ENCODE data around the gene ZBTB21. TPM values are rescaled to one million over a fixed set of nuclear protein-coding genes. Genes with fewer than 3 reads are reported as not detected.

The ZBTB21 gene
- total RNA-seq, 2 experiments from 2014 or later: 132 to 139 TPM

GRCh38 chr21:41943851-41944250 is 66.3 kb downstream of the ZBTB21 start:
- no peaks in the 10 kb centered on the region for H3K36me3 ChIP-seq (ENCODE audit: insufficient read depth, low read length)
- no peaks in the 10 kb centered on the region for H3K9me3 Mint-ChIP-seq
- no peak overlapping the region for H3K4me3 ChIP-seq (ENCODE audit: low read length)
- H3K27me3 ChIP-seq (ENCODE audit: control insufficient read depth in 1 of 2, insufficient read depth in 2 of 2, low read length in 2 of 2): no peaks in the 10 kb centered on the region
- H3K4me3 Mint-ChIP-seq: no peak overlapping the region
- DNase-seq (no peak), ATAC-seq (ENCODE audit: poor library complexity) (no peak)
- TF ChIP-seq CTCF (IDR thresholded peaks at IDR 0.05): no peak
- POLR2A ChIA-PET: no interaction called here
- H3K4me1 Mint-ChIP-seq (ENCODE audit: low read depth): no peaks in the 10 kb centered on the region
- H3K27ac Mint-ChIP-seq: no peak overlapping the region
- intact Hi-C loops (cut with DNase I, micrococcal nuclease): no loop called here
- no peaks in the 10 kb centered on the region for H3K9me3 ChIP-seq (ENCODE audit: control insufficient read depth in 1 of 2, insufficient read depth in 1 of 2, low read length in 2 of 2)
- no peaks in the 10 kb centered on the region for H3K27me3 Mint-ChIP-seq
- CTCF ChIA-PET: no interaction called here
- H3K4me1 ChIP-seq (ENCODE audit: insufficient read depth, low read length): no peaks in the 10 kb centered on the region
- H3K27ac ChIP-seq (ENCODE audit: low read depth in 1 of 2, low read length in 2 of 2): no peak overlapping the region
- H3K36me3 Mint-ChIP-seq (ENCODE audit: low read depth): no peaks in the 10 kb centered on the region

GRCh38 chr21:41942457-41942856 is 67.7 kb downstream of the ZBTB21 start:
- intact Hi-C loops (cut with DNase I, micrococcal nuclease): no loop called here
- CTCF ChIA-PET: no interaction called here
- no peaks in the 10 kb centered on the region for H3K4me1 ChIP-seq (ENCODE audit: insufficient read depth, low read length)
- POLR2A ChIA-PET: no interaction called here
- TF ChIP-seq CTCF (IDR thresholded peaks at IDR 0.05): no peak
- H3K4me3 ChIP-seq (ENCODE audit: low read length): no peak overlapping the region
- Mint-ChIP-seq H3K27me3 (no peaks in the 10 kb centered on the region), H3K36me3 (ENCODE audit: low read depth) (no peaks in the 10 kb centered on the region), H3K4me3 (no peak overlapping the region), H3K9me3 (no peaks in the 10 kb centered on the region), H3K4me1 (ENCODE audit: low read depth) (no peaks in the 10 kb centered on the region), H3K27ac (no peak overlapping the region)
- H3K27ac ChIP-seq (ENCODE audit: low read depth in 1 of 2, low read length in 2 of 2): no peak overlapping the region
- no peaks in the 10 kb centered on the region for H3K9me3 ChIP-seq (ENCODE audit: control insufficient read depth in 1 of 2, insufficient read depth in 1 of 2, low read length in 2 of 2)
- no peaks in the 10 kb centered on the region for H3K27me3 ChIP-seq (ENCODE audit: control insufficient read depth in 1 of 2, insufficient read depth in 2 of 2, low read length in 2 of 2)
- DNase-seq (no peak), ATAC-seq (ENCODE audit: poor library complexity) (no peak)
- no peaks in the 10 kb centered on the region for H3K36me3 ChIP-seq (ENCODE audit: insufficient read depth, low read length)

GRCh38 chr21:41941941-41942340 is 68.2 kb downstream of the ZBTB21 start:
- H3K27ac Mint-ChIP-seq: no peak overlapping the region
- Histone ChIP-seq H3K4me3 (ENCODE audit: low read length) (no peak overlapping the region), H3K4me1 (ENCODE audit: insufficient read depth, low read length) (no peaks in the 10 kb centered on the region), H3K27ac (ENCODE audit: low read depth in 1 of 2, low read length in 2 of 2) (no peak overlapping the region), H3K36me3 (ENCODE audit: insufficient read depth, low read length) (no peaks in the 10 kb centered on the region), H3K9me3 (ENCODE audit: control insufficient read depth in 1 of 2, insufficient read depth in 1 of 2, low read length in 2 of 2) (no peaks in the 10 kb centered on the region), H3K27me3 (ENCODE audit: control insufficient read depth in 1 of 2, insufficient read depth in 2 of 2, low read length in 2 of 2) (no peaks in the 10 kb centered on the region)
- intact Hi-C loops (cut with DNase I, micrococcal nuclease): no loop called here
- no peaks in the 10 kb centered on the region for H3K4me1 Mint-ChIP-seq (ENCODE audit: low read depth)
- DNase-seq: no peak
- H3K27me3 Mint-ChIP-seq: no peaks in the 10 kb centered on the region
- no peak for ATAC-seq (ENCODE audit: poor library complexity)
- no peaks in the 10 kb centered on the region for H3K9me3 Mint-ChIP-seq
- no peaks in the 10 kb centered on the region for H3K36me3 Mint-ChIP-seq (ENCODE audit: low read depth)
- POLR2A ChIA-PET: no interaction called here
- no peak for TF ChIP-seq CTCF (IDR thresholded peaks at IDR 0.05)
- no peak overlapping the region for H3K4me3 Mint-ChIP-seq
- CTCF ChIA-PET: no interaction called here
